ENCODE measurements around the gene LETM1.

- no peak for TF ChIP-seq EZH2phosphoT487 (IDR thresholded peaks at IDR 0.05)
- TF ChIP-seq CTCF (IDR thresholded peaks at IDR 0.05), result no peak
Observed at GRCh38 chr4:1846580-1846979, 9.4 kb downstream of the LETM1 start.

Data from neural progenitor cell (in vitro differentiated cells).